GM19467 (cell line): ENCODE results near the gene TPRN.

Experiments
- ATAC-seq: cut with Tn5 transposase; IDR thresholded peaks from one replicate; pipeline ENCODE4 v1.9.1; 2021; ENCODE audit warnings: mild to moderate bottlenecking, moderate library complexity; ENCODE audit not compliant: unreplicated experiment

TPRN gene

GRCh38 chr9:137213160-137214060 lies 12.9 kb upstream of the TPRN start:
- no peak for ATAC-seq

GRCh38 chr9:137212520-137212919 lies 12.0 kb upstream of the TPRN start:
- no peak for ATAC-seq

- ATAC-seq, result no peak
These were observed 11.0 kb upstream of the TPRN start for GRCh38 chr9:137211532-137211931.

- no peak for ATAC-seq
These were observed 6.1 kb upstream of the TPRN start for GRCh38 chr9:137206602-137207001.

GRCh38 chr9:137205126-137206069 lies 4.9 kb upstream of the TPRN start, which contains the start of the genes NDOR1 and TMEM203:
NDOR1 (plus strand) TSS chr9:137205700; CDS start chr9:137205778, 78 bp downstream.
TMEM203 (minus strand) TSS chr9:137205648; CDS start chr9:137205414, 234 bp downstream.
- ATAC-seq, result peak; percentile 45

- no peak for ATAC-seq
These were observed 4.2 kb upstream of the TPRN start for GRCh38 chr9:137204731-137205125.

- no peak for ATAC-seq
These were observed 2.4 kb upstream of the TPRN start for GRCh38 chr9:137202966-137203365.

- ATAC-seq, result no peak
These were observed 796 bp upstream of the TPRN start for GRCh38 chr9:137201205-137201868.

- ATAC-seq, result no peak
These were observed 975 bp downstream of the TPRN start for GRCh38 chr9:137199411-137200121.

- no peak for ATAC-seq
These were observed 1.6 kb downstream of the TPRN start for GRCh38 chr9:137198902-137199283.

- no peak for ATAC-seq
These were observed 2.3 kb downstream of the TPRN start for GRCh38 chr9:137198051-137198901.

GRCh38 chr9:137195525-137196220 lies 4.9 kb downstream of the TPRN start:
- no peak for ATAC-seq

- no peak for ATAC-seq
These were observed 5.6 kb downstream of the TPRN start for GRCh38 chr9:137194909-137195308.

GRCh38 chr9:137194388-137194787 lies 6.2 kb downstream of the TPRN start:
- ATAC-seq, result no peak

GRCh38 chr9:137193771-137194170 lies 6.8 kb downstream of the TPRN start:
- ATAC-seq, result no peak

- ATAC-seq, result no peak
These were observed 7.7 kb downstream of the TPRN start for GRCh38 chr9:137192859-137193258.

- ATAC-seq, result no peak
These were observed 8.1 kb downstream of the TPRN start for GRCh38 chr9:137192448-137192780.

GRCh38 chr9:137191691-137192447 lies 8.7 kb downstream of the TPRN start:
- ATAC-seq, result no peak
